ENCODE measurements around the gene SYNJ1.

- no peak for TF ChIP-seq CTCF (IDR thresholded peaks at IDR 0.05; ENCODE audit: low read depth, low read length, poor library complexity, severe bottlenecking)
- TF ChIP-seq EZH2phosphoT487 (IDR thresholded peaks at IDR 0.05; ENCODE audit: borderline replicate concordance, low read length) = no peak
Measured at GRCh38 chr21:32599526-32599925, 128.3 kb downstream of the SYNJ1 start.
